Measurements from ENCODE around the gene ARHGAP5.

DNA sequence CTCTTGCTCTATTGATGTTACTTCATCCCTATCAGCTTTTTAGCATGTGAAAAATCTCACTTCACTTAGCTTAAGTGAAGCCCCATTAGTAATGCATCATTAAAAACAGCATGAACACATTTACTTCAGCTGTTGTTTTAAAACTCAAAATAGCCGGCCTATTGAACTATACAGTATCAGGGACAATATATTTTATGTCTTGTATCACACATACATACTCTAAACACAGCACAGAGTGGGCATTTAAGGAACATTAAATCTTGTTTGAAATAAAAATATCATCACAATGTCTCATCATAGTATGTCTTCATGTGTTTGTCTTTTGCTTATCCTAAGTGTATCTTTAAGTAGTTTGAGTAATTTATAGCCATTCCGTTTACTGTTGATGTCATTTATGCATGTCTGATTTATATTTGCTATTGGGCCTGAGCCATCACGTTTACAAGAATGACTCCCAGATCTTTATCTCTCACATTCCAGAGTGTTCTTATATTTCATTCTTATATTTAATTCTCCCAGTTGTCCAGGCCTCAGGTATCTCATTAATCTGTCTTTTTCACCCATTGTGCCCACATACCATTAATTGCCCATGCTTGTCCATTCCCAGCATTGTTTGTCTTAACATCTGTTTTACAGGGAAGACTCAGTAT, 57.5 kb downstream of the ARHGAP5 start:
- TF ChIP-seq, protein P1, sequence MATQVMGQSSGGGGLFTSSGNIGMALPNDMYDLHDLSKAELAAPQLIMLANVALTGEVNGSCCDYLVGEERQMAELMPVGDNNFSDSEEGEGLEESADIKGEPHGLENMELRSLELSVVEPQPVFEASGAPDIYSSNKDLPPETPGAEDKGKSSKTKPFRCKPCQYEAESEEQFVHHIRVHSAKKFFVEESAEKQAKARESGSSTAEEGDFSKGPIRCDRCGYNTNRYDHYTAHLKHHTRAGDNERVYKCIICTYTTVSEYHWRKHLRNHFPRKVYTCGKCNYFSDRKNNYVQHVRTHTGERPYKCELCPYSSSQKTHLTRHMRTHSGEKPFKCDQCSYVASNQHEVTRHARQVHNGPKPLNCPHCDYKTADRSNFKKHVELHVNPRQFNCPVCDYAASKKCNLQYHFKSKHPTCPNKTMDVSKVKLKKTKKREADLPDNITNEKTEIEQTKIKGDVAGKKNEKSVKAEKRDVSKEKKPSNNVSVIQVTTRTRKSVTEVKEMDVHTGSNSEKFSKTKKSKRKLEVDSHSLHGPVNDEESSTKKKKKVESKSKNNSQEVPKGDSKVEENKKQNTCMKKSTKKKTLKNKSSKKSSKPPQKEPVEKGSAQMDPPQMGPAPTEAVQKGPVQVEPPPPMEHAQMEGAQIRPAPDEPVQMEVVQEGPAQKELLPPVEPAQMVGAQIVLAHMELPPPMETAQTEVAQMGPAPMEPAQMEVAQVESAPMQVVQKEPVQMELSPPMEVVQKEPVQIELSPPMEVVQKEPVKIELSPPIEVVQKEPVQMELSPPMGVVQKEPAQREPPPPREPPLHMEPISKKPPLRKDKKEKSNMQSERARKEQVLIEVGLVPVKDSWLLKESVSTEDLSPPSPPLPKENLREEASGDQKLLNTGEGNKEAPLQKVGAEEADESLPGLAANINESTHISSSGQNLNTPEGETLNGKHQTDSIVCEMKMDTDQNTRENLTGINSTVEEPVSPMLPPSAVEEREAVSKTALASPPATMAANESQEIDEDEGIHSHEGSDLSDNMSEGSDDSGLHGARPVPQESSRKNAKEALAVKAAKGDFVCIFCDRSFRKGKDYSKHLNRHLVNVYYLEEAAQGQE (IDR thresholded peaks at IDR 0.05; ENCODE audit: unreplicated experiment): no peak
- no peak for TF ChIP-seq CTCF (conservative IDR thresholded peaks at IDR 0.05; ENCODE audit: low read depth in 2 of 2)
- TF ChIP-seq EZH2 (IDR thresholded peaks at IDR 0.05; ENCODE audit: low read depth, unreplicated experiment): no peak
- TF ChIP-seq POLR2AphosphoS5 (IDR thresholded peaks at IDR 0.05; ENCODE audit: low read depth): no peak
- TF ChIP-seq STAT1 (IDR thresholded peaks at IDR 0.05; ENCODE audit: unreplicated experiment): no peak
- TF ChIP-seq EZH2phosphoT487 (IDR thresholded peaks at IDR 0.05; ENCODE audit: unreplicated experiment): no peak
- TF ChIP-seq CREB1 (CRISPR knock-in tag; IDR thresholded peaks at IDR 0.05; ENCODE audit: low read depth): no peak
- no peak for TF ChIP-seq NANOG (IDR thresholded peaks at IDR 0.05; ENCODE audit: borderline replicate concordance)
- TF ChIP-seq ZNF331 (CRISPR knock-in tag; IDR thresholded peaks at IDR 0.05; ENCODE audit: low read depth): no peak
- TF ChIP-seq JUNB (IDR thresholded peaks at IDR 0.05; ENCODE audit: unreplicated experiment): no peak
- TF ChIP-seq ZNF114 (CRISPR knock-in tag; IDR thresholded peaks at IDR 0.05): no peak
